ENCODE results near the gene EPGN.
"Not testable (repeated sequence)": the region's sequence is repeated elsewhere in the genome, so short reads cannot be mapped to it uniquely, and the experiment has no call there.

The EPGN gene

DNA sequence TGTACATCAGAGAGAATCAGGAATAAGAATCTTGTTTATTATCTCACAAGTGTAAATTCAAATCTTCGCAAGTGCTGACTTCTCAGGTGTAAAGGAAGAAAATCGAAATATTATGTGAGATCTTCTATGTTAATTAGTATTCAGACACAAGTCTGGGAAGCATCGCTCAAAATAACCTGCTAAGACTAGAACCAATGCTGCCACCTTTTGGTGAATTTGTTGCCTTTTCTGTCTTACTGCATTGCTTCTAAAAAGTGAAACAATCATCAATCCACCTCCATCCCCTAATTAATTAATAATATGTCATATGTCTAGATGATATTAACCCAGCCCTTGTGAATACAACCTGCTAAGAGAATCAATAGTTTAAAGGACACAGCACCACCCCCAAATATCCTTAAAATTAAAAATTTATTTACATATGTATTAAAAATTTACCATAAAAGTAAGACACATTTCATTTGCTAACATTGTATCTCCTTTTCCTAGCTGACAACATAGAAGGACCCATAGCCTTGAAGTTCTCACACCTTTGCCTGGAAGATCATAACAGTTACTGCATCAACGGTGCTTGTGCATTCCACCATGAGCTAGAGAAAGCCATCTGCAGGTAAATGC, 3.5 kb downstream of the EPGN start:
- DNase-seq = no peak

DNA sequence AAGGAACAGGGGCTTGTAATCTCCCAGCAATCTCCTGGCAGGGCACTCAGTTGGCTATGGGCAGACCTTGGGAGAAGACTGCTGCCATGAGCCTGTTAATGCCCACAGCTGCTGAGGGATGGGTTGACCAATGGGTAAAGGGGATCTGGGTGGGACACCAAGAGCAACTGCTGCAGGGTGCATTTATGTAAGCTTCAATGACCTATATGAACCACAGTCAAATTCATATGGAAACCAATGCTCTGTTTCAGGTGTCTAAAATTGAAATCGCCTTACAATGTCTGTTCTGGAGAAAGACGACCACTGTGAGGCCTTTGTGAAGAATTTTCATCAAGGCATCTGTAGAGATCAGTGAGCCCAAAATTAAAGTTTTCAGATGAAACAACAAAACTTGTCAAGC, 6.1 kb downstream of the EPGN start:
- DNase-seq = no peak

GRCh38 chr4:74314944-74315343, 6.7 kb downstream of the EPGN start:
- DNase-seq = no peak

DNA sequence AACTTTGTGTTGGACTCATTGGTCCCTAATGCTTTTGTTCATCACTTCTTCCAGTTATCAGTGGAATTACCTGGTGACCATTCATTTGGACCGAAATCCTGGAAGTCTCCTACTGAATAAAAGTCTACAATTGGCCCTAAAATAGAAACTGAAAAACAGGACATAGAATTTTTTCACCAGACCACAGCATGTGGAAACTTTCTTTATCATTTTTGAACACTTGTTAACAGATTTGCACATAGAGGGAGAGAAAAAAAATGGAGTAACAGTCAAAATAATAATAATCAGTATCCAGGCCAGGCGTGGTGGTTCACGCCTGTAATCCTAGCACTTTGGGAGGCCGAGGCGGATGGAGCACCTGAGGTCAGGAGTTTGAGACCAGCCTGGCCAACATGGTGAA, 7.1 kb downstream of the EPGN start:
- DNase-seq = no peak

GRCh38 chr4:74316397-74316796, 8.1 kb downstream of the EPGN start:
- no peak for DNase-seq

DNA sequence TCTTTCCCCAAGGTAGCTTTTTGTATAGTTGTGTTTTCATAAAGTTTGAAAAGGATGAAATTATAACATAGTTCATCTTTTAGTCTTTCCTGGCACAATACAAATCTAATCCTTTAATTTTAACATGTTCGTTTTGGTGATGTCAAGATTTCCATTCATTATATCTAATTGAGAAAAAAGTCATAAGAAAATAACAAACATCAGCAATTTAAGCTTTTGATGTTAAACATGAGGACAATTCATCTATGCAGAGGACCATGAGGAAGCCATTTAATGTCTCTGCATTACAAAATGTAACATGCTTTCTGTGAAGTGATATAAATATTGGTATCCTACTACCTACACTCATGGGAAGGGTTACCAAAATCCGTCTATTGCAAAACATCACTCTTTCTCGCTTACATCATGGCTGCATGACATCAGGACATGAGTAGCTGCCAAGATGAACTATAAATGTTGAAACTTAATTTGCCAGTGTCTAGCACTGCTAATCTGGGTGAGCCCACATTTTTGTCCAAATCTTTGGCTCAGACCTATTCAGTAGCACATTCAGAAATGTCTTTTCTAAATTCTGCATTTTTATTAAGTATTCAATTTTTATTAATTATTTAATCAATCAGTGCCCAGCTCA, 9.5 kb downstream of the EPGN start:
- no peak for DNase-seq

- no peak for DNase-seq
These were observed 10.0 kb downstream of the EPGN start for GRCh38 chr4:74318276-74318675.

- no peak for DNase-seq
These were observed 11.2 kb downstream of the EPGN start for GRCh38 chr4:74319470-74319869.

GRCh38 chr4:74320559-74321118, 12.4 kb downstream of the EPGN start:
- peak; percentile 4 to 61 for DNase-seq

DNA sequence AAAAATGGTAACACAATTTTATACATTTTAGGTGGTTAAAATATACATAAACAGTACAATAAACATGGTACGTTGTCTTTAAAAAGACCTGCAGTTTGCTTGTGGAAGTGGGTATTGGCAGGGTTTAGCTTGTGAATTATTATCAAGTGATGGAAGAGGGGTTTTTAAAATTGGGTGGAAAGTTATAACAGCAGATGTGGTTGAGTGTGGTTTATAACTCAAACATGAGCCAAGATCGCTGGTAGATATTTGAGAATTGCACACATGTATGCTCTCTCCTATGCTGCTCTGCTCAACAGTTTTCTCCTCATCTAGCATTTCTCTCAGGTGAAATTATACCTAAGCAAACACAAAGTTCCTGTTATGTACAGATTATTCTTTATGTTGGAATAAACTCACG, 14.0 kb downstream of the EPGN start:
- DNase-seq = no peak

GRCh38 chr4:74323663-74324062, 15.4 kb downstream of the EPGN start:
- no peak for DNase-seq

DNA sequence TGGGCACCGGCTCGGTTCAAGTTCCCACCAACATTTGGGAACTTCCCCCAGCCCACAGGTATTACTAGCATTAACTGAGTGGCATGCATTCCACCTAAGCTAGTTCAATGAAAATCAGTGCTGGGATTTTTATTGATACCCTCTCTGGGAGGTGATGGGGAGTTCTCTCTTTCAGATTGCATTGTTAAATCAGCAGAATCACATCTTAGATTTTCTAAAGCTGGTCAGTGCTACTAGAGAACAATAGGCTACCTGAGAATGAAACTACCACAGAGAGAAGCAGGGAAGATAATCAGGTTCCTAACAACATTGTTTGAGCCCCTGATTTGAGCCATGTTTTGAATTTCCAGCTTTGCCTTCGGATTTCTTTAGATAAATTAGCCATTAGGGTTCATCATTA, 16.0 kb downstream of the EPGN start:
- DNase-seq = no peak

DNA sequence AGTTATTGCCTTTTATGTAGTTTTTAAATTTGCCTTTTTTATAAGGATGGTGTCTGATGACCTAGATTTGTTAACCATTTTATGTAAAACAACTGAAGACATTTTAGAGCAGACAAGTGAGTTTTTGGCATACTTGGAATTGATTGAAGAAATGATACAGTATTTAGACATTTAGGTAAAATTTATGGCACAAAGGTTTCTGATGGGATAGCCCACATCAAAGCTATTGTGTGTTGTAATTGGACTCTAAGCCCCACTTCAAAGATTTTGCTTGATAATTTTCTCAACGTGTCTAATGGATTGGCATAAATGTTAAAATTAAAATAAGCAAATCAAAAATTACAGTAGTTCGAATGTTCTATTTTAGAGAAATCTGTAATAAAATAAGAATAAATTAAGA, 17.6 kb downstream of the EPGN start:
- DNase-seq = no peak

- DNase-seq = no peak
These were observed 19.5 kb downstream of the EPGN start for GRCh38 chr4:74327762-74328161.

DNA sequence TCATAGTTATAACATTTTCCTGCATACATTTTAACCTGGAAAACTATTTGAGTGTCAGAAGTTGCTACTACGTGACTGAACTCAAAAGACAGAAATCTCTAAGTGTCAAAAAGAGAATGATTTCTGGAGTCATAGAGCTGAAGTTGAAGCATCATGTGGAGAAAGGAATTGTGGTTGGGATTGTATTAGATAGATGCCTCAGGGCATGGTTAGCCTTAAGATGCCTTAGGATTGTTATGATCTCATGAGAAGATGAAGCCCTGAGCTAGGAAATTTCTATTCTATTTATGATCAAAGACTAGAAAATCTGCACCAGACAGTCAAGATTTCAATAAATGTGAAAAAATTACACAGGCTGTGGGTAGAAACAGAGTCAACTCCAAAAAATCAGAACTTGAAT, 20.2 kb downstream of the EPGN start:
- DNase-seq = no peak

DNA sequence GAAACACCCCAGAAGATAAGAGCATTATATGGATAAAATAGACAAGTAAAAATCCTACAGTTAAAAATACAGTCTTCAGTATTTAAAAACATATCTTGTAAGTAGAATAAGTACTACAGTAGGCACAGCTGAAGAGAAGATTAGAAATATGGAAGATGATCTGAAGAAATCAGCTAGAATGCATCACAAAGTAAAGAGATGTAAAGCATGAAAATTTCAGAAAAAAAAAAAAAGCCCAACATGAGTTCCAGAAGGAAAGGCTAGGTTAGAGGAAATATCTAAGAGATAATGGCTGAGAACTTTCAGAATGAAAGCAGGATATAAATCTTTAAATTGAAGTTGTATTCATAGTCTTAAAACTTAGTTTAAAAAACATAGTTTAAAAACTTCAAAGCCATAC, 21.0 kb downstream of the EPGN start:
- DNase-seq = no peak

GRCh38 chr4:74330295-74330750, 22.1 kb downstream of the EPGN start:
- no peak for DNase-seq

DNA sequence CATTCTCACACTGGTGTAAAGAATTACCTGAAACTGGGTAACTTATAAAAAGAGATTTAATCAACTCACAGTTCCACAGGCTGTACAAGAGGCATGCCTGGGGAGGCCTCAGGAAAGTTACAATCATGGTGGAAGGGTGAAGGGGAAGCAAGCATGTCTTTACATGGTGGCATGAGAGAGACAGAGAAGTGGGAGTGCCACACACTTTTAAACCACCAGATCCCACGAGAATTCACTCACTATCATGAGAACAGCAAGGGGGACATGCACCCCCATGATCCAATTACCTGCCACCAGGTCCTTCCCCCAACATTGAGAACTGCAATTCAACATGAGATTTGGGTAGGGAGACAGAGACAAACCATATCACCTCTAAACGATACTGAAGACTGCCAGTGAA, 23.0 kb downstream of the EPGN start:
- no peak for DNase-seq

DNA sequence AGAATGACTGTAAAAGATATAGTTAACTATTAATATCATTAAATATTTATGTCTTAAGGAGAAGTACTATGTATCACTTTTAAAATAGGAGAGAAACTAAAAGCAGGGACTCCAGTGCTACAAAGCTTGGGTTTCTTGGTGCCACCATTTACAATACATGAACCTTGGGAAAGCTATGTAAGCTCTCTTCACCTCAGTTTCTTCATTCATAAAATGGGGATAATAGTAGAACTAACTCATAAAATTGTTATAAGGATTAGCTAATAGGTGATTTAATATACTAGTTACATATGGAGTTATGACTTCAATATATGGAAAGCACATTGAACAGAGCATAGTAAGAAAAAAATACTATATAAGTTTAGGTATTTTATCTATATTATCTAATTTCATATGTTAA, 23.7 kb downstream of the EPGN start:
- DNase-seq = no peak

- no peak for DNase-seq
These were observed 26.4 kb downstream of the EPGN start for GRCh38 chr4:74334636-74335035.

- DNase-seq = no peak
These were observed 27.2 kb downstream of the EPGN start for GRCh38 chr4:74335341-74336021.

- no peak for DNase-seq
These were observed 30.6 kb downstream of the EPGN start for GRCh38 chr4:74338792-74339333.

DNA sequence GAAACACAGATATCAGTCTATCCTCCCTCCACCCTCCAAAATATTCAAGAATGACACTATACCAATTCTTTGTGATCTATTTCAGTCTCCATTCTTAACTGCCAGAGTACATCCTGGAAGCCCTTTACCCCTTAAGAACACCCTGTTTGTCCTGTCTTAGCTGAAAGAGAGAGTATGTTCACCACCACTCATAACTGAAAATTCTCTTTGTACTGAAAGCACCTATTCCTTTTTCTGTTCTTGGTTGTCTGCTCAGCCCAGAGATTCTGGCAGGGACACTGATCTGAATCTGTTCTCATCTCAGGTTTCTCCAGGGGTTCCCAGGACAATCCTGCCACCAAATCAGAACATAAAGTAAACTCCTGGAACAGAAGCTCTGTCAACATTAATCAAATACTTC, 31.2 kb downstream of the EPGN start:
- no peak for DNase-seq

DNA sequence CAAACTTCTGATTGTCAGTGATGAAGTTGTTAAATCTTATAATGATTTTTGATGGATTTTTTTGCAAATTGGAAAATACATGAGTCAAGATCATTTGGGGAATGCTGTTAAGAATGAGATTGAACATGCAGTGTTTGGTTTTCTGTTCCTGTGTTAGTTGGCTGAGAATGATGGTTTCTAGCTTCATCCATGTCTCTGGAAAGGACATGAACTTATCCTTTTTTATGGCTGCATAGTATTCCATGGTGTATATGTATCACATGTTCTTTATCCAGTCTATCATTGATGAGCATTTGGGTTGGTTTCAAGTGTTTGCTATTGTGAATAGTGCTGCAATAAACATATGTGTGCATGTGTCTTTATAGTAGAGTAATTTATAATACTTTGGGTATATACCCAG, 32.2 kb downstream of the EPGN start:
- not testable (repeated sequence) for DNase-seq
